ENCODE data around the gene MFSD6. TPM values are rescaled to one million over a fixed set of nuclear protein-coding genes. Genes with fewer than 3 reads are reported as not detected.
"Not testable (repeated sequence)": the region's sequence is repeated elsewhere in the genome, so short reads cannot be mapped to it uniquely, and the experiment has no call there.

Gene MFSD6
- total RNA-seq, 2 donors from 2014 or later = 1.2 to 3.2 TPM

- Histone ChIP-seq H3K36me3 (ENCODE audit: control insufficient read depth, insufficient read depth, low read length) (no peaks in the 10 kb centered on the region), H3K4me1 (ENCODE audit: control insufficient read depth, insufficient read depth, low read length) (no peaks in the 10 kb centered on the region), H3K27me3 (ENCODE audit: control insufficient read depth, insufficient read depth, low read length, poor library complexity, severe bottlenecking) (no peaks in the 10 kb centered on the region), H3K4me3 (ENCODE audit: low read length) (no peak overlapping the region), H3K27ac (ENCODE audit: low read depth, low read length) (no peak overlapping the region), H3K9me3 (ENCODE audit: control insufficient read depth, low read length) (no peaks in the 10 kb centered on the region), H3K9ac (ENCODE audit: extremely low read depth, low read length, poor library complexity, severe bottlenecking) (no peak overlapping the region)
- WGBS, 2 experiments (ENCODE audit: insufficient coverage in 1 of 2, insufficient read length in 1 of 2) = 82 to 91% methylated on average over 5 of the region's 5 CpGs
- no peaks in the 10 kb centered on the region for H3K4me1 Mint-ChIP-seq
- no peak overlapping the region for H3K27ac Mint-ChIP-seq
- no peak for TF ChIP-seq CTCF (conservative IDR thresholded peaks at IDR 0.05)
- peaks cover 19% of the 10 kb centered on the region for H3K9me3 Mint-ChIP-seq
- peaks cover 7% of the 10 kb centered on the region for H3K36me3 Mint-ChIP-seq (ENCODE audit: low read depth)
- H3K4me3 Mint-ChIP-seq = no peak overlapping the region
- H3K27me3 Mint-ChIP-seq (ENCODE audit: insufficient read depth) = no peaks in the 10 kb centered on the region
- no peak for DNase-seq
Observed at GRCh38 chr2:190467575-190468083, 59.5 kb downstream of the MFSD6 start.

- DNase-seq; H3K36me3 Mint-ChIP-seq (ENCODE audit: low read depth); H3K9me3 ChIP-seq (ENCODE audit: control insufficient read depth, low read length); H3K36me3 ChIP-seq (ENCODE audit: control insufficient read depth, insufficient read depth, low read length); H3K27me3 Mint-ChIP-seq (ENCODE audit: insufficient read depth); H3K4me1 ChIP-seq (ENCODE audit: control insufficient read depth, insufficient read depth, low read length); H3K4me3 ChIP-seq (ENCODE audit: low read length); H3K9ac ChIP-seq (ENCODE audit: extremely low read depth, low read length, poor library complexity, severe bottlenecking); H3K4me3 Mint-ChIP-seq; H3K4me1 Mint-ChIP-seq; H3K27ac Mint-ChIP-seq; H3K27me3 ChIP-seq (ENCODE audit: control insufficient read depth, insufficient read depth, low read length, poor library complexity, severe bottlenecking); H3K27ac ChIP-seq (ENCODE audit: low read depth, low read length): not testable (repeated sequence)
- WGBS, 2 experiments (ENCODE audit: insufficient coverage in 1 of 2, insufficient read length in 1 of 2) = 97 to 100% methylated on average over 1 of the region's 1 CpG
- H3K9me3 Mint-ChIP-seq = peaks cover 25% of the 10 kb centered on the region
Observed at GRCh38 chr2:190468354-190468753, 60.2 kb downstream of the MFSD6 start.

GRCh38 chr2:190468814-190469569 lies 60.8 kb downstream of the MFSD6 start:
- no peak overlapping the region for H3K4me3 Mint-ChIP-seq

More at GRCh38 chr2:190468814-190469569, 60.8 kb downstream of the MFSD6 start:
- Mint-ChIP-seq H3K36me3 (ENCODE audit: low read depth) (peaks cover 9% of the 10 kb centered on the region), H3K9me3 (peaks cover 31% of the 10 kb centered on the region), H3K27ac (no peak overlapping the region), H3K4me1 (no peaks in the 10 kb centered on the region), H3K27me3 (ENCODE audit: insufficient read depth) (no peaks in the 10 kb centered on the region)
- 86 to 94% methylated on average over 1 to 3 of the region's 4 CpGs for WGBS, 2 experiments (ENCODE audit: insufficient coverage in 1 of 2, insufficient read length in 1 of 2)
- TF ChIP-seq CTCF (conservative IDR thresholded peaks at IDR 0.05) = no peak
- H3K4me1 ChIP-seq (ENCODE audit: control insufficient read depth, insufficient read depth, low read length) = no peaks in the 10 kb centered on the region
- DNase-seq = no peak
- no peak overlapping the region for H3K9ac ChIP-seq (ENCODE audit: extremely low read depth, low read length, poor library complexity, severe bottlenecking)
- H3K9me3 ChIP-seq (ENCODE audit: control insufficient read depth, low read length) = no peaks in the 10 kb centered on the region
- H3K27me3 ChIP-seq (ENCODE audit: control insufficient read depth, insufficient read depth, low read length, poor library complexity, severe bottlenecking) = no peaks in the 10 kb centered on the region
- no peaks in the 10 kb centered on the region for H3K36me3 ChIP-seq (ENCODE audit: control insufficient read depth, insufficient read depth, low read length)
- no peak overlapping the region for H3K4me3 ChIP-seq (ENCODE audit: low read length)
- no peak overlapping the region for H3K27ac ChIP-seq (ENCODE audit: low read depth, low read length)
